Uterus (tissue), 4 donors: Measurements from ENCODE around the gene KBTBD12. TPM values are rescaled to one million over a fixed set of nuclear protein-coding genes. Genes with fewer than 3 reads are reported as not detected.
"Not testable (repeated sequence)": the region's sequence is repeated elsewhere in the genome, so short reads cannot be mapped to it uniquely, and the experiment has no call there.

ENCODE experiments used
- DNase-seq, 2 donors: peaks; one replicate each; pipeline ENCODE4 v3.0.0-alpha.2; 2019 to 2020
- H3K27ac ChIP-seq, 2 donors: fragments of 200-600 bp; sonication (generic); 1 replicate in 1 of 2; 2 replicates in 1 of 2; pipeline ENCODE4 v1.5.1; 2016 to 2018
- H3K27me3 ChIP-seq, 2 donors: fragments of 200-600 bp; sonication (generic); one replicate each; pipeline ENCODE4 v1.5.1; 2018 to 2019; ENCODE audit warnings: control low read depth in 1 of 2
- H3K36me3 ChIP-seq, 2 donors: fragments of 200-600 bp; sonication (generic); one replicate each; pipeline ENCODE4 v1.5.1; 2019; ENCODE audit warnings: control low read depth in 1 of 2
- H3K4me1 ChIP-seq, 2 donors: fragments of 200-600 bp; sonication (generic); one replicate each; pipeline ENCODE4 v1.5.1; 2018 to 2019; ENCODE audit warnings: control low read depth in 1 of 2
- H3K4me3 ChIP-seq, 2 donors: fragments of 200-600 bp; sonication (generic); 1 replicate in 1 of 2; 2 replicates in 1 of 2; pipeline ENCODE4 v1.5.1; 2018 to 2019; ENCODE audit warnings: mild to moderate bottlenecking in 1 of 2
- H3K9me3 ChIP-seq, 2 donors: fragments of 200-600 bp; sonication (generic); one replicate each; pipeline ENCODE4 v1.5.1; 2019; ENCODE audit warnings: control low read depth in 1 of 2
- CTCF ChIP-seq, 4 experiments: fragments of 200-600 bp in 2 of 4; fragments of 450-650 bp in 2 of 4; sonication (generic) in 2 of 4; IDR thresholded peaks; one replicate each; pipeline ENCODE4 v1.5.1; 2016 to 2019; ENCODE audit warnings: antibody characterized with exemption in 4 of 4, mild to moderate bottlenecking in 2 of 4, moderate library complexity in 1 of 4
- POLR2A ChIP-seq, 2 donors: fragments of 450-650 bp; IDR thresholded peaks; one replicate each; pipeline ENCODE4 v1.6.1; 2016; ENCODE audit warnings: antibody characterized with exemption in 2 of 2, mild to moderate bottlenecking in 1 of 2, moderate library complexity in 1 of 2
- intact Hi-C: fragments of 100-400 bp; cut with DNase I; formaldehyde crosslinking; loops from one replicate; pipeline ENCODE4 v1.15.1; 2023; ENCODE audit warnings: low total_unique reads
- total RNA-seq, 4 donors: library from RNA; depleted of rRNA in 3 of 4; stranded (reverse); fragments of >200 nt in 3 of 4; gene quantifications; one replicate each; pipeline versions ENCODE4 v1.1.0 to v1.2.4, GENCODE V29; 2014 to 2023
- donor health status: DM: yes; HTN: yes; CAD: no.

Gene KBTBD12
- total RNA-seq, 4 donors from 2014 or later = 0.59 to 2.8 (median 2.1) TPM; not detected in 1

DNA sequence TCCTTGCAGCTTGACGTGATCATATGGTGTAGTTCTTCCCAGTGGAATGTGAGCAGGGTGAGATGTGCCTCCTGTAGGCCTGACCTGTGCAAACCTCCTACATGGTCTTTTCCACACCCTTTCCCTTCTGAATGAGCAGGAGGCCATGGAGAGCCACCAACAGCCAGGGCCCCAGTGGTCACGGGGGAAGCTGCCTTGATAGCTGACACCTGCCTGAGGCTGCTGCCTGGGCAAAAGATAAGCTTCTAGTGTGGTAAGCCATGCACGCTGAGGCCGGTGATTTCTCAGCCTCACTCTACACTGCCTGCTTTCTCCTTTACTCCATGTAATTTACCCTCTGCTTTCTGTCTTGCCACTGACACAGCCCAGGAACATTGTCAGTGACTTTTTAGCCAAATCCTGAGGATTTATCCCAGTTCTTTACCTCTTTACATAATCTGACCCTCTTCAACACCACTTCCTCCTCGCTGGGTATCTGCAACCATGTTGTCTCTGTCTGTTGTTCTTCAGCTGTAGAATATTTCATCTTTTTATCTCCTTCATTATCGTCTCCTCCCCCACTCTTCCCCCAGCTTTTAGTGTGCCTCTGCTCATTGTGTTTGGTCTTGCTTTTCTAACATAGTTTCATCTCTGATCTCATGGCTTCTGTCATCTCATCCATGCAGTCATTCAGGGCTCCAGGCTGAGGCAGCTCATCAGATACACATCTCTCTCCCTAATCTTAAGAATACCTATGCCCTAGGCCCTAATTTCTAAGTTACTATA is 11.2 kb upstream of the KBTBD12 start:
- no peak for TF ChIP-seq POLR2A (IDR thresholded peaks at IDR 0.05)
- DNase-seq = no peak
- no peaks in the 10 kb centered on the region for H3K36me3 ChIP-seq
- H3K27me3 ChIP-seq = no peaks in the 10 kb centered on the region
- no peak overlapping the region for H3K4me3 ChIP-seq
- intact Hi-C loops = no loop called here
- no peaks in the 10 kb centered on the region for H3K9me3 ChIP-seq
- no peak overlapping the region for H3K27ac ChIP-seq
- no peaks in the 10 kb centered on the region for H3K4me1 ChIP-seq

GRCh38 chr3:127905556-127905955 is 9.5 kb upstream of the KBTBD12 start:
- H3K27me3 ChIP-seq = no peaks in the 10 kb centered on the region
- no peaks in the 10 kb centered on the region for H3K9me3 ChIP-seq
- no peaks in the 10 kb centered on the region for H3K36me3 ChIP-seq
- intact Hi-C loops = no loop called here
- no peak overlapping the region for H3K27ac ChIP-seq
- TF ChIP-seq CTCF (IDR thresholded peaks at IDR 0.05) (no peak), POLR2A (IDR thresholded peaks at IDR 0.05) (no peak)
- no peaks in the 10 kb centered on the region for H3K4me1 ChIP-seq
- no peak for DNase-seq
- H3K4me3 ChIP-seq = no peak overlapping the region

GRCh38 chr3:127906653-127907052 is 8.4 kb upstream of the KBTBD12 start:
- H3K4me1 ChIP-seq, H3K27ac ChIP-seq, intact Hi-C loops, H3K27me3 ChIP-seq, H3K4me3 ChIP-seq, H3K9me3 ChIP-seq, DNase-seq, H3K36me3 ChIP-seq: not testable (repeated sequence)

DNA sequence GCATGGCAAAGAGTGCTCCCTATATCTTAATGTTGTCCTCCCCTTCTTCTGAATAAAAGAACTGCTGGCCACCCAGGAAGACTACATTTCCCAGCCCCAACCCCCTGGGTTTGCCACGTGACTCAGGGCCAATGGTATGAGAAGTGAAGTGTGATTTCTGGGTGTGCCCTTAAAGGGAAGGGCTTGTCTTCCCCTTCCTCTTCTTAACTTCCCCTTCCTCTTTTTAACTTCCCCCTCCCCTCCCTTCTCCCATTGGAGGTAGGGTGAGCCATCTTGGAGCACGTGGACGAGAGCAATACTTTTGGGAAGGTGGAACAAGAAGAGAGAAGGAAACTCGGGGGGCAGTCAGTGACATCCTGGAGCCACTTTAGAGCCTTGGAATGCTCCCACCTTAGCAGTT is 6.8 kb upstream of the KBTBD12 start:
- TF ChIP-seq CTCF (IDR thresholded peaks at IDR 0.05) (no peak), POLR2A (IDR thresholded peaks at IDR 0.05) (no peak)
- no peak overlapping the region for H3K4me3 ChIP-seq
- no peak for DNase-seq

DNA sequence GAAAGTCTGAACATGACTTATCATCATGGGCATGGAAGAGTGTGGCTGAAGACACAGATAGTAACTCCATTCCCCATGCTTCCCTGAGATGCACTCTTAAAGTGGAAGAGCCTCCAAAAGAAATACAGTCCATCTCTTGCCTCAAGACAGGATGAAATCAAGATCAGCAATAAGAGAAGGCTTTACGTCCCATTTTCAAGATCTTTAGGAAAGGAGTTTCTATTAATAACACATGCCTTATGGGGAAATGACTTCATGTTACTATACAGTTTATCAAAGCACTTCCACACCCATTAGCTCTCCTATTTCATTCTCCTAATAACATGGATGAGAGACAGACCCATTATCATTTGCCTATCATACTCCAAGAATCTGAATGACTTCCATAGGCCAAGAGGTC is 6.1 kb upstream of the KBTBD12 start:
- intact Hi-C loops = no loop called here
- no peaks in the 10 kb centered on the region for H3K36me3 ChIP-seq
- no peaks in the 10 kb centered on the region for H3K4me1 ChIP-seq
- no peaks in the 10 kb centered on the region for H3K27me3 ChIP-seq
- no peaks in the 10 kb centered on the region for H3K9me3 ChIP-seq
- H3K4me3 ChIP-seq = no peak overlapping the region
- TF ChIP-seq CTCF (IDR thresholded peaks at IDR 0.05) = no peak
- TF ChIP-seq POLR2A (IDR thresholded peaks at IDR 0.05) = no peak
- DNase-seq = no peak
- H3K27ac ChIP-seq = no peak overlapping the region

More for the DNA sequence above, 6.8 kb upstream of the KBTBD12 start:
- Histone ChIP-seq H3K9me3 (no peaks in the 10 kb centered on the region), H3K27me3 (no peaks in the 10 kb centered on the region), H3K4me1 (no peaks in the 10 kb centered on the region), H3K27ac (no peak overlapping the region), H3K36me3 (no peaks in the 10 kb centered on the region)
- intact Hi-C loops = no loop called here

DNA sequence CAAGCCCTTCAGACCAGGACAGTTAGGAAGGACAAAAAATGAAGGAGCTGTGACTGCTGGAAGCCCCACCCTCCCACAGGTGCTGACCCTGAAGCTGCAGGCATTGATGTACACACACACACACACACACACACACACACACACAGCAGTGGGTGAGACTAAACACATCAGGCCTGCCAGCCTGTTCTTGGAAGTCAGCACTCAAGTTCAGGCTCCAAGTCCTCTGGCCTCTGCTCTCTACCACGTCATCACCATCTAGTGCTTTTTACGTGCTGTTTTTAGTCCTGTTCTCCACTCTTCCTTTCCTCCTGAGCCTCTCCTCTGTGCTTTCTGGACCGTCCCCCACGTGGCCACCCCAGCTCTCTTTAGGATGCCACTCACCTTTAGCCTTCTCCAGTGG is 5.4 kb upstream of the KBTBD12 start:
- DNase-seq = no peak
- H3K9me3 ChIP-seq = no peaks in the 10 kb centered on the region
- no peaks in the 10 kb centered on the region for H3K27me3 ChIP-seq
- no peak for TF ChIP-seq POLR2A (IDR thresholded peaks at IDR 0.05)
- no peak for TF ChIP-seq CTCF (IDR thresholded peaks at IDR 0.05)
- no peaks in the 10 kb centered on the region for H3K4me1 ChIP-seq
- intact Hi-C loops = no loop called here
- no peak overlapping the region for H3K4me3 ChIP-seq
- H3K36me3 ChIP-seq = no peaks in the 10 kb centered on the region
- H3K27ac ChIP-seq = no peak overlapping the region
